A673 (cell line): ENCODE data around the gene FTO.

Experiments used
- CTCF ChIP-seq: fragments of 300-800, 200-600 bp; sonication (generic); conservative IDR thresholded peaks from 2 replicates; pipeline ENCODE4 v1.5.1; 2017; ENCODE audit warnings: low read depth, mild to moderate bottlenecking, antibody characterized with exemption, low read length, moderate library complexity, mixed read lengths
- EZH2 ChIP-seq: fragments of 200-600 bp; sonication (generic); IDR thresholded peaks from 2 replicates; pipeline ENCODE4 v1.6.1; 2017; ENCODE audit warnings: borderline replicate concordance, low read depth, mild to moderate bottlenecking, mixed read lengths, antibody characterized with exemption, low read length; ENCODE audit not compliant: poor library complexity, severe bottlenecking

GRCh38 chr16:53703590-53704444, at the start of gene FTO, which contains the start of gene RPGRIP1L:
- TF ChIP-seq EZH2 (no peak), CTCF (no peak; the same call in 1 of the 2 replicates)
